Caco-2 (cell line): ENCODE results near the gene SYTL5. TPM values are rescaled to one million over a fixed set of nuclear protein-coding genes. Genes with fewer than 3 reads are reported as not detected.

Source experiments
- BruUV-seq: library from RNA; stranded (reverse); fragments of 400-500 nt; replicated peaks from 2 replicates; lab custom pipeline; 2021; lab: Mats Ljungman, UMichigan
- CTCF ChIA-PET: fragments of 300-600 bp; sonication (Branson Sonifier 250); formaldehyde crosslinking; loops from one replicate; lab custom pipeline; 2022; ENCODE audit warnings: antibody characterized with exemption; lab: Charles Lee
- POLR2A ChIA-PET: fragments of 300-600 bp; sonication (Branson Sonifier 250); formaldehyde crosslinking; loops from one replicate; lab custom pipeline; 2022; ENCODE audit warnings: antibody characterized with exemption; lab: Charles Lee
- DNase-seq, 2 experiments: peaks; one replicate each; pipeline versions ENCODE4 v3.0.0 to v3.0.0-alpha.2; 2020 to 2022
- H3K27me3 ChIP-seq: replicated peaks from 2 replicates; pipeline ENCODE4 v1.6.0; 2011; ENCODE audit warnings: low read length; ENCODE audit not compliant: control insufficient read depth, insufficient read depth
- H3K36me3 ChIP-seq: 2 replicates; pipeline ENCODE4 v1.5.1; 2011; ENCODE audit warnings: low read length; ENCODE audit not compliant: control insufficient read depth, insufficient read depth
- H3K4me1 ChIP-seq: fragments of 250-450 bp; sonication (Bioruptor Pico); 2 replicates; pipeline ENCODE4 v1.5.1; 2020; ENCODE audit warnings: mild to moderate bottlenecking
- H3K4me3 ChIP-seq: 2 replicates; pipeline ENCODE4 v1.5.1; 2011; ENCODE audit warnings: low read depth, mild to moderate bottlenecking, control low read depth, low read length
- H3K9me3 ChIP-seq: fragments of 250-450 bp; sonication (Bioruptor Pico); 2 replicates; pipeline ENCODE4 v1.5.1; 2020; ENCODE audit warnings: mild to moderate bottlenecking, moderate library complexity
- H3K27ac Mint-ChIP-seq: one replicate; pipeline ENCODE4 v1.8.0; 2022; ENCODE audit warnings: mixed read lengths; ENCODE audit not compliant: unreplicated experiment
- H3K27me3 Mint-ChIP-seq: one replicate; pipeline ENCODE4 v1.8.0; 2022; ENCODE audit warnings: mixed read lengths; ENCODE audit not compliant: insufficient read depth, unreplicated experiment
- H3K36me3 Mint-ChIP-seq: one replicate; pipeline ENCODE4 v1.8.0; 2022; ENCODE audit warnings: mild to moderate bottlenecking, mixed read lengths; ENCODE audit not compliant: insufficient read depth, unreplicated experiment
- H3K4me1 Mint-ChIP-seq: one replicate; pipeline ENCODE4 v1.8.0; 2022; ENCODE audit warnings: low read depth, mixed read lengths; ENCODE audit not compliant: unreplicated experiment
- H3K4me3 Mint-ChIP-seq: one replicate; pipeline ENCODE4 v1.8.0; 2022; ENCODE audit warnings: mild to moderate bottlenecking, moderate library complexity, mixed read lengths; ENCODE audit not compliant: unreplicated experiment
- H3K9me3 Mint-ChIP-seq: one replicate; pipeline ENCODE4 v1.8.0; 2022; ENCODE audit warnings: mixed read lengths; ENCODE audit not compliant: unreplicated experiment
- CTCF ChIP-seq, 2 experiments: fragments of 200-600 bp in 1 of 2; IDR thresholded peaks; 1 replicate in 1 of 2; 2 replicates in 1 of 2; pipeline versions ENCODE4 v1.5.1 to v1.8.0; 2011 to 2022; ENCODE audit warnings: antibody characterized with exemption in 1 of 2, control low read depth in 1 of 2, inconsistent platforms in 1 of 2, low read depth in 1 of 2, low read length in 1 of 2, mild to moderate bottlenecking in 1 of 2, moderate library complexity in 1 of 2; ENCODE audit not compliant: insufficient read depth in 1 of 2, severe bottlenecking in 1 of 2, unreplicated experiment in 1 of 2
- intact Hi-C: fragments of 100-400 bp; cut with micrococcal nuclease; formaldehyde crosslinking; loops from one replicate; pipeline ENCODE4 v1.10.0; 2022; ENCODE audit not compliant: unreplicated experiment
- total RNA-seq: library from RNA; stranded (reverse); gene quantifications from 2 replicates; pipeline ENCODE4 v1.2.3, GENCODE V29; 2022

Gene SYTL5
- total RNA-seq, 1 experiment from 2014 or later, result 8.9 TPM

DNA sequence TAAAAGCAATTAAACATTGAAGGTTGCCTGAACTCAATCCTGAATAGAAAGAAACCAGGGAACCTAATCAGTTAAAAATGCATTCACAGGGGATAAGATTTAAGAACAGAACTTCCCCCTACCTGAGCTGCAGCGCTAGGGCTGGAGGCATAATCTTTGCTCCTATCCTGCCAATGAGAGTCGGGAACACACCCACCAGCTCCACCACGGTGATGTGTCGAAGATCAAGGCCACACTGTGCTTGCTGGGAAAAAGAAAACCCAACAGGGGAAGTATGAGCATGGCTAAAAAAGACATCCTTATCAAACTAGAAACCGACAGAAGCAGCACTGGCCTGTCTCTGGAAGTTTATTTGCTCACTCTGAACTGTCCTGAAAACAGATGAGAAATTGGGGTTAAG is 148.0 kb downstream of the SYTL5 start:
- CTCF ChIA-PET, result no interaction called here
- no peaks in the 10 kb centered on the region for H3K36me3 ChIP-seq
- Mint-ChIP-seq H3K4me3 (no peak overlapping the region), H3K36me3 (no peaks in the 10 kb centered on the region), H3K27me3 (no peaks in the 10 kb centered on the region), H3K4me1 (peaks cover 8% of the 10 kb centered on the region), H3K27ac (no peak overlapping the region), H3K9me3 (no peaks in the 10 kb centered on the region)
- POLR2A ChIA-PET, result no interaction called here
- no peaks in the 10 kb centered on the region for H3K4me1 ChIP-seq
- no peaks in the 10 kb centered on the region for H3K9me3 ChIP-seq
- BruUV-seq, result no TSS peak
- H3K27me3 ChIP-seq, result no peaks in the 10 kb centered on the region
- no peak overlapping the region for H3K4me3 ChIP-seq
- no peak for DNase-seq
- intact Hi-C loops, result no loop called here
- no peak for TF ChIP-seq CTCF (IDR thresholded peaks at IDR 0.05; ENCODE audit: insufficient read depth in 1 of 2, low read depth in 1 of 2, low read length in 1 of 2, severe bottlenecking in 1 of 2, unreplicated experiment in 1 of 2)

DNA sequence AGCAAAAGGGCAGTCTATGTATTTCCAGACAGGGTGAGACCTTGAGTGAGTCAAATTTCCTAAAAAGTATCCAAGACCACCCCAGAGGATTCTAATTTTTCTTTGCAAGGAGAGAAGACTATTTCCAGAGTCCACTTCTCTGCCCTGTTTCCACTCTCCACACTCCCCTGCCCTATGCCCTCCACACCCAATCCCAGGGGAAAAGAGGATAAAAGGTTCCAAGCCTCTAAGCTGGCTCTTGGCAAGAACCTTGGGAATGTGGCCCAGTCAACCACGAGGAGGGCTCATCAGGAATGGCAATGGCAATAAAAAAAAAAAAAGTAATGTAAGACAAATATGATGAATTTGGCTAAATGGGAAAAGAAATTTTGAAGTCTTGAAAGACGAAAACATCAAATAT is 148.5 kb downstream of the SYTL5 start:
- ChIA-PET CTCF (no interaction called here), POLR2A (no interaction called here)
- Mint-ChIP-seq H3K27ac (no peak overlapping the region), H3K4me3 (no peak overlapping the region), H3K27me3 (no peaks in the 10 kb centered on the region), H3K36me3 (no peaks in the 10 kb centered on the region), H3K9me3 (no peaks in the 10 kb centered on the region), H3K4me1 (peaks cover 8% of the 10 kb centered on the region)
- no peaks in the 10 kb centered on the region for H3K4me1 ChIP-seq
- no peaks in the 10 kb centered on the region for H3K9me3 ChIP-seq
- intact Hi-C loops, result no loop called here
- no peaks in the 10 kb centered on the region for H3K27me3 ChIP-seq
- TF ChIP-seq CTCF (IDR thresholded peaks at IDR 0.05; ENCODE audit: insufficient read depth in 1 of 2, low read depth in 1 of 2, low read length in 1 of 2, severe bottlenecking in 1 of 2, unreplicated experiment in 1 of 2), result no peak
- DNase-seq, result no peak
- H3K4me3 ChIP-seq, result no peak overlapping the region
- H3K36me3 ChIP-seq, result no peaks in the 10 kb centered on the region
- BruUV-seq, result no TSS peak

- no peak overlapping the region for H3K4me3 Mint-ChIP-seq
- BruUV-seq, result no TSS peak
- H3K9me3 Mint-ChIP-seq, result no peaks in the 10 kb centered on the region
- peaks cover 8% of the 10 kb centered on the region for H3K4me1 Mint-ChIP-seq
- no peak overlapping the region for H3K27ac Mint-ChIP-seq
- intact Hi-C loops, result no loop called here
- Histone ChIP-seq H3K4me1 (no peaks in the 10 kb centered on the region), H3K36me3 (no peaks in the 10 kb centered on the region), H3K27me3 (no peaks in the 10 kb centered on the region), H3K9me3 (no peaks in the 10 kb centered on the region), H3K4me3 (no peak overlapping the region)
- CTCF ChIA-PET, result no interaction called here
- TF ChIP-seq CTCF (IDR thresholded peaks at IDR 0.05; ENCODE audit: insufficient read depth in 1 of 2, low read depth in 1 of 2, low read length in 1 of 2, severe bottlenecking in 1 of 2, unreplicated experiment in 1 of 2), result no peak
- no peak for DNase-seq
- no peaks in the 10 kb centered on the region for H3K36me3 Mint-ChIP-seq
- POLR2A ChIA-PET, result no interaction called here
- no peaks in the 10 kb centered on the region for H3K27me3 Mint-ChIP-seq
Observed at GRCh38 chrX:38156838-38157237, 150.5 kb downstream of the SYTL5 start.
